Measurements from ENCODE around the gene CDK18.
"Not testable (repeated sequence)": the region's sequence is repeated elsewhere in the genome, so short reads cannot be mapped to it uniquely, and the experiment has no call there.

The CDK18 gene

DNA sequence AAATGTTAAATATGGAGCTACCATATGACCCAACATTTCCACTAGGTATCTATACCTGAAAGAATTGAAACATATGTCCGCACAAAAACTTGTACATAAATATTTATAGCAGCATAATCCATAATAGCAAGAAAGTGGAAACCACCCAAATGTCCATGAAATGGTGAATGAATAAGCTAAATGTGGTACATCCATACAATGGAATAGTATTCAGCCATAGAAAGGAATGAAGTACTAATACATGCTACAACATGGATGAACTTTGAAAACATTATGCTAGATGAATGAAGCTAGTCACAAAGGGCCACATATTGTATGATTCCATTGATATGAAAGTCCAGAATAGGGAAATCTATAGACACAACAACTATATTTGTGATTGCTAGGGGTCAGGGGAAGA is 28.6 kb upstream of the CDK18 start:
- TF ChIP-seq, protein P1, sequence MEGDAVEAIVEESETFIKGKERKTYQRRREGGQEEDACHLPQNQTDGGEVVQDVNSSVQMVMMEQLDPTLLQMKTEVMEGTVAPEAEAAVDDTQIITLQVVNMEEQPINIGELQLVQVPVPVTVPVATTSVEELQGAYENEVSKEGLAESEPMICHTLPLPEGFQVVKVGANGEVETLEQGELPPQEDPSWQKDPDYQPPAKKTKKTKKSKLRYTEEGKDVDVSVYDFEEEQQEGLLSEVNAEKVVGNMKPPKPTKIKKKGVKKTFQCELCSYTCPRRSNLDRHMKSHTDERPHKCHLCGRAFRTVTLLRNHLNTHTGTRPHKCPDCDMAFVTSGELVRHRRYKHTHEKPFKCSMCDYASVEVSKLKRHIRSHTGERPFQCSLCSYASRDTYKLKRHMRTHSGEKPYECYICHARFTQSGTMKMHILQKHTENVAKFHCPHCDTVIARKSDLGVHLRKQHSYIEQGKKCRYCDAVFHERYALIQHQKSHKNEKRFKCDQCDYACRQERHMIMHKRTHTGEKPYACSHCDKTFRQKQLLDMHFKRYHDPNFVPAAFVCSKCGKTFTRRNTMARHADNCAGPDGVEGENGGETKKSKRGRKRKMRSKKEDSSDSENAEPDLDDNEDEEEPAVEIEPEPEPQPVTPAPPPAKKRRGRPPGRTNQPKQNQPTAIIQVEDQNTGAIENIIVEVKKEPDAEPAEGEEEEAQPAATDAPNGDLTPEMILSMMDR (IDR thresholded peaks at IDR 0.05) = no peak
- H3K27ac ChIP-seq = no peak overlapping the region

DNA sequence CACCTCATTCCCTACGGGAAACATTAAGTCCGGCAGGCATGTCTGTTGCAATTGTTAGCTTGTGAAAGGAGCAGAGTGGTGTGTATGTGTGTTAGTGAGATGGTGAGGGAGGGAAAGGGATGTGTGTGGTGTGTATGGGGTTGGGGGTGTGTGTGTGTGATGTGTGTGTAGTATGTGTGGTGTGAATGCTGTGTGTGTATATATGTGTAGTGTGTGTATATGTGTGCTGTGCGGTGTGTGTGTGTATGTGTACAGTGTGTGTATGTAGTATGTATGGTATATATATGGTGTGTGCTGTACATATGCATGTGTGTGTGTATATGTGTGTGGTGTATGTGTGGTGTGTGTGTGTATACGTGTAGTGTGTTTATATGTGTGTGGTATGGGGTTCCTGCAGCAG is 27.8 kb upstream of the CDK18 start:
- no peak for DNase-seq (ENCODE audit: low spot score)
- H3K4me3 ChIP-seq = no peak overlapping the region
- no peak overlapping the region for H3K27ac ChIP-seq
- TF ChIP-seq, protein P1 (IDR thresholded peaks at IDR 0.05) = no peak

More for the DNA sequence above, 28.6 kb upstream of the CDK18 start:
- H3K4me3 ChIP-seq = no peak overlapping the region
- DNase-seq (ENCODE audit: low spot score) = no peak

DNA sequence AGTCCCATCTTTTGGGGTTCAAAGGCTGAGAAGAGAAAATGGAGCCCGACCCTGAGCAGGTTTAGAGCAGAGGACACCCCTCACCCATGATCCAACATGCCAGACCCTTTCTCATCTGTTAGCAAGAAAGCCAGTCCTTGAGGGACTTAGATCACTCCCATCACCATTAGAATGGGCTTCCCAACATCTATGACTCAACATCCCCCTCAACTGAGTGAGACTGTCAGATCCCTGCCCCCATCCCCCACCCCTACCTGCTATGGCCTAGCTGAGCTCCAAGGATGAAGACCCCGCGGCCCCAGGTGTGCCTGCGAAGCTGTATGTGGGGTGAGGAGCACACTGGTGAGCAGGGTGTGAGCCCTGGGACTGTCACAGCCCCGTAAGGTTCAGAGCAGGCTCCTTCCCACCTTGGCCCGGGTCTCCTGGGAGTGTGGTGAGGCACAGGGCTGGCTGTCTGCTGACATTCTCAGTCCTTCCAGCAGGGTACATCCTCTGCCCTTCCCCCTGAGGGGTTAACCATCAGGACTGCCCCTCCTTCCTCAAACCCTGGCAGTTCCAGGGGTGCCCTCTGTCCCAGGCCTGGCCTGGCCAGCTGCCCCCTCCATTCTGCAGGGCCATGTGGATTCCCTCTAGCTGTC is 27.2 kb upstream of the CDK18 start:
- no peak for DNase-seq (ENCODE audit: low spot score)
- Histone ChIP-seq H3K27ac (no peak overlapping the region), H3K4me3 (no peak overlapping the region)
- TF ChIP-seq, protein P1 (IDR thresholded peaks at IDR 0.05) = no peak

DNA sequence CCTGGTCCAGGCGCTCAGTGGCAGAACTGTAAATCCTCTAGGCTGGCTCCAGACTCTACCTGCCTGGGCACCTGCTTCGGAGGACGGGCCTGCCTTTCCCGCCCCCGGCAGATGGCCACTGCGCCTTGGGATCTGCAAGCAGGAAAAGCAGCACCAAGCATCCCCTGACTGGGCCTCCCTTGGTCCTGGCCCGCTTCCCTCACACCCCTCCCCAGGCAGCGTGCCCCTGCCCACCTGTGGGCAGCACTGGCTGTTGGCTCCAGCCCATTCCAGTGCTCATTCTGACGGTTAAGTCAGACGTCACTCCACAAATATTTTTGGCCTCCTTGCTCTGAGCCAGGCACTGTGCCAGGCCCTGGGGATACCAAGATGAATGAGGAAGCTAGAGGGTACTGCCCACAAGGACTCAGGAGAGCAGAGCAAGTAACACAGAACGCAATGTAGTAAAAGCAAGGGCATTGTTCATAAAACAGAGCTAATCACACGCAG is 26.7 kb upstream of the CDK18 start:
- TF ChIP-seq, protein P1 (IDR thresholded peaks at IDR 0.05) = no peak
- no peak overlapping the region for H3K27ac ChIP-seq
- no peak overlapping the region for H3K4me3 ChIP-seq
- no peak for DNase-seq (ENCODE audit: low spot score)

DNA sequence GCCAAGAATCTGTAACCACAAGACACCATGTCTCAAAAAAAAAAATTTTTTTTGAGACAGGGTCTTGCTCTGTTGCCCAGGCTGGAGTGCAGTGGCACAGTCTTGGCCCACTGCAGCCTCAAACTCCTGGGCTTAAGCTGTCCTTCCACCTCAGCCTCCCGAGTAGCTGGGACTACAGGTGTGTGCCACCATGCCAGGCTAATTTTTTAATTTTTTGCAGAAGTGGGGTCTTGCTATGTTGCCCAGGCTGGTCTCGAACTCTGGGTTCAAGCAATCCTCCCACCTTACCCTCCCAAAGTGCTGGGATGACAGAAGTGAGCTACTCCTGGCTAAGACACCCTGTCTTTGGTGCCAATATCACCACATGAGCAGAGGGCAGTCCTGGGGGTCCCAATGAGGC is 25.5 kb upstream of the CDK18 start:
- H3K27ac ChIP-seq; DNase-seq (ENCODE audit: low spot score); H3K4me3 ChIP-seq: not testable (repeated sequence)

DNA sequence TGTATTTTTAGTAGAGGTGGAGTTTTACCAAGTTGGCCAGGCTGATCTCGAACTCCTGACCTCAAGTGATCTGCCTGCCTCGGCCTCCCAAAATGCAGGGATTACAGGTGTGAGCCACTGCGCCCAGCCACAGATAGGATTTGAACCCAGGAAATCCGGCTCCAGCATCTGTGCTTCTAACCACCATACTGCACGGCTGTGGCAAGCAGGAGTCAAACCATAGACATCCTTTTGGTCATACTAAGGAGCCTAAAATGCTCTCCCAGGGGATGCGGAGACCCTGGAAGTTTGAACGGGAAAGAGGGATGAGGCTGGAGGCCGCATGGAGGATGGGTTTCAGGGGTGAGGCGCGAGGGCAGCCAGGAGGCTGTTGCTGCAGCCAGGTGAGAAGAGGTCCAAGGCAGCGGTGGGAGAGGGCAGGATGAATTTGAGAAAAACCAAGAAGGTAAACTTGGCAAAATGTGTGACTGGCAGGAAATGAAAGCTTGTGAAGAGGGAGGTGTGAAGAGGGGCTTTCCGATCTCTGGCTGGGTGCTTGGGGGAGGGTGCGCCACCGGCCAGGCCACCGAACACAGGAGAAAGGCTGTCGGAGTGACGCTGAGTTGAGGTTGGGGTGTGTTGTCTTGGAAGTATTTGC is 24.0 kb upstream of the CDK18 start:
- no peak for DNase-seq (ENCODE audit: low spot score)
- TF ChIP-seq, protein P1 (IDR thresholded peaks at IDR 0.05) = no peak
- Histone ChIP-seq H3K27ac (no peak overlapping the region), H3K4me3 (no peak overlapping the region)

DNA sequence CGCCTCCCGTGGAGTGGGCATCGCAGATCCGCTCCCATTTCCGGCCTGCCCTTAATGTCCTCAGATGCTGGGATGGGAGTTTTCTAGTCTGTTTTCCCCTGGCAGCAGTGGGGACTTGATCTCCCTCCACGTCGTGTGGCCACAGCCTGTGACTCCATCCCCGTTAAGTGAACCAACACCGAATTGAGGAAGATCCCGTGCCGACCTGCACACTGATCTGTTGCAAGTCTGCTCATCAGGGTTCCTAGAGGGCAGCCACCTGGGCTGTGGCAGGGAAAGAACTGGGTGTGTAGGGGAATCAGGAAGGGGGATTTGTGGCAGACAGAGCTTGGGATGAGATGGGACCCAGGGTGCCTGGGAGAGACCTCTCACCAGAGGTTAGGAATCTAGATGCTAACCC is 23.3 kb upstream of the CDK18 start:
- no peak overlapping the region for H3K4me3 ChIP-seq
- no peak for DNase-seq (ENCODE audit: low spot score)
- TF ChIP-seq, protein P1 (IDR thresholded peaks at IDR 0.05) = no peak
- no peak overlapping the region for H3K27ac ChIP-seq
